Lung microvascular endothelial cell (primary cell): ENCODE measurements around the gene ANKRD33. TPM values are rescaled to one million over a fixed set of nuclear protein-coding genes. Genes with fewer than 3 reads are reported as not detected.

ENCODE experiments used
- DNase-seq, 2 donors: peaks; one replicate each; pipeline versions ENCODE4 v3.0.0 to v3.0.0-alpha.2; 2010; ENCODE audit warnings: low read depth in 2 of 2
- total RNA-seq: library from RNA; depleted of rRNA; stranded (reverse); fragments of >200 nt; gene quantifications from 2 replicates; pipeline ENCODE4 v1.2.1, GENCODE V29; 2014

ANKRD33 gene
- total RNA-seq, 1 donor from 2014 or later, result not detected

GRCh38 chr12:51915951-51916350 lies 28.0 kb downstream of the ANKRD33 start:
- DNase-seq, result no peak

GRCh38 chr12:51917041-51917590 lies 29.2 kb downstream of the ANKRD33 start:
- no peak for DNase-seq

GRCh38 chr12:51917746-51918453 lies 30.0 kb downstream of the ANKRD33 start:
- peak in 1 of 2 donors; percentile 35 for DNase-seq

DNA sequence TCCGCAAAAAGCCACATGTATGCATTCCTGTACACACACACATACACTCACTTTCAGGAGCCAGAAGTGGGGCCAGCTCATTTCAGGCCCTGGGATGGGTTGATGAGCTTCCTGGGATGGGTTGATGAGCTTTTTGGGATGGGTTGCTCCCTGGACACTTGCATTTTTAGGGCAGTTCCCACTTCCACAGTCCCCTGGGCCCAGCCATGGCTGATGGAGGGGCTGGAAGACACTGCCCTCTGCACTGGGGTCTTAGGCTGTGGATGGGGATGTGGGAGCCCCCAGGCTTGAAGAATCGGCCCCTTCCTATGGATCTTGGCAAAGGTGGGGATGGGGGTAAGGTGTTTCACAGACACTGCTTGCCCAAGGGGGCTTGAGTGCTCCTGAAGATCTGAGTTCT lies 32.1 kb downstream of the ANKRD33 start:
- no peak for DNase-seq

GRCh38 chr12:51921017-51921725 lies 33.3 kb downstream of the ANKRD33 start:
- no peak for DNase-seq

- no peak for DNase-seq
Measured at GRCh38 chr12:51922146-51922545, 34.2 kb downstream of the ANKRD33 start.

DNA sequence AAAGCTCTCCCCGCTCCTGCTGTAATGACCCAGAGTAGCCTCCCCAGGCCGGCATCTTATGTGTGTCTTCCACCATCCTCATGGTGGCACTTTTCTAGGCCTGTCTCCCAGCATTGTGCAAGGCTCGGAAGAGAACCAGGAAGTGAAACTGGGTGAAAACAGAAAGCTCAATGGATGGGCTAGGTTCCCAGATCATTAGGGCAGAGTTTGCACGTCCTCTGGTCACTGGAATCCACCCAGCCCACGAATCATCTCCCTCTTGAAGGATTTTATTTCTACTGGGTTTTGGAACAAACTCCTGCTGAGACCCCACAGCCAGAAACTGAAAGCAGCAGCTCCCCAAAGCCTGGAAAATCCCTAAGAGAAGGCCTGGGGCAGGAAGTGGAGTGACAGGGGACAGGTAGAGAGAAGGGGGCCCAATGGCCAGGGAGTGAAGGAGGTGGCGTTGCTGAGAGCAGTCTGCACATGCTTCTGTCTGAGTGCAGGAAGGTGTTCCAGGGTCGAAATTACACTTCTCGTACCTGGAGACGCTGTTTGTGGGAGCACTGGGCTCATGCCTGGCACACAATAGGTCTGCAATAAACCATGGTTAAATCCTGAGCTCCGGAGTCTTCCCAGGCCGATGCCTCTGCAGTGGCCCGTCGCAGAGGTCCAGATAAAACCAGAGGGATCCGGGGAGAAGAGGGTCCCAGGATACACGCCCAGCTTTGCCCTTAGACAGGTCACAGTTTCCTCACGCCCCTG lies 35.0 kb downstream of the ANKRD33 start:
- DNase-seq, result peak; percentile 72 to 75

DNA sequence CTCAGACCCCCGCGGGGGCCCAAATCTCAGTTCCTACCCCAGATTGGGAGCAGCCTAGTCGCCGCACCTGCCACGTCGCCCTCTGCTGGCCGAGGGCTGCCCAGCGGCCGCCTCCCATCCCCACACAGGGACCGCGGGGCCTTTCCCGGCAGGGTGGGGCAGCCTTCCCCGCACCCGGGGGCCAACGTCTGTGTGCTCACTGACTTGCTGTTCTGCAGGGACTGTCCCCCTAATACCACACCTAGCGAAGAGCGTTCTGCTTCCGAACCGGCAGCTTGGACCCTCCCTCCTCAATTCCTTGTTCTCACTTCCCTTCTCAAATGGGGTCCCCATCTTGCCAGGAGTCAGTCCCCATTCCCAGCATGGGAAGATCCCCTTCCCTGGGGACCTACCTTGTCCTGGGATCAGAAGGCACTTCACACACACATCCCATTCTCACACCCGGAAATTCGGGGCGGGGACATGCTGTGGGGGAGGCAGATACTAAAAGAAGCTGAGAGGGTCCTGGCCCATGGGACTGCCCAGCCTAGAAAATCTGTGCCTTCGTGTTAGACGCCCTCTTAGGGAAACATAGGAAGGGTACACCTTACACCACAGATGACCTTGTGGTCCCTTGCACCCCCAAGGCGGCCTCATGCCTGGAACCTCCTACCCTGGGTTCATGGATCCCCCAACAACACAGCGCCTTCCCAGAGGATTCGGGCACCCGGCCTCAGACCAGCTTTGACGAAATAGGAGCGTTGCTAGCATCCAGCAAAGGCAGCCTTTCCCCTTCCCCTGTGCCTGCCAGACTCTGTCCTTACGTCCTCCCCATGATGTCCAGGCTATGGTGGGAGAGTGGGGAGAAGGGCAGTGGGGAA lies 35.8 kb downstream of the ANKRD33 start:
- DNase-seq, result peak; percentile 74 to 81

DNA sequence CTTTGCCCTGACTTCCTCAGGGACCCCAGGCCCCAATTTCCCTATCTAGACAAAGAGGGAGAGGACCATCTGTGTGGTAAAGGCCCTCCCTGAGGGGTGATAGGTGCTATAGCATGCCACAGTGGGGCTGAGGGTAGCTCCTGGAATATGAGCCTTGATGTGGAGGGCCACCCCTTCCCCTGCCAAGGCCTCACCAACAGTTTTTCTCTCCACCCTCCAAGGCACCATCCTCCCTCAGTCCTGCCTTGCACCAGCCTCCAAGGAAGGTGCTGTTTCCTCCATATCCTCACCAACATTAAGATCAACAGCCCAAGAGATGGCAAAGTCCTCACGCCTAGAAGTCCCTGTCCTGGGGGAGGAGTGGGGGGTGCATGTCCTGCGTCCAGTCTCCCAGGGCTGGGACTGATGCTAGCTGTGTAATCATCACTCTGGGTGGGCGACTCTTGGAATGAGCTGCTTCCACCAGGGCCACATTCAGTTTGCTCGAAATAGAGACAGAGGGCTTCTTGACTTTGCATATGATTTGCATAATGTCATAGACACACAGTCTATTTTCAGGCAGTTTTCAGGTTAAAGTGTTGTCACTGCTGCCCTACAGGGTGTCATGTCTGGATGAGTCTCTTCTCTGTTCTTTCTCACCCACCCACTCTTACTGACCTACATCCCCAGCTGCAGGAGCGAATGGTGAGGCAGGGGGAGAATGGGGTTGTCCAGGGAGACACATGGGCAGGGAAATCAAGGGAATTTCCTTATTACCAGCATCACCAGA lies 36.8 kb downstream of the ANKRD33 start:
- DNase-seq, result peak in 1 of 2 donors; percentile 49

- DNase-seq, result no peak
Measured at GRCh38 chr12:51925346-51926063, 37.6 kb downstream of the ANKRD33 start.

DNA sequence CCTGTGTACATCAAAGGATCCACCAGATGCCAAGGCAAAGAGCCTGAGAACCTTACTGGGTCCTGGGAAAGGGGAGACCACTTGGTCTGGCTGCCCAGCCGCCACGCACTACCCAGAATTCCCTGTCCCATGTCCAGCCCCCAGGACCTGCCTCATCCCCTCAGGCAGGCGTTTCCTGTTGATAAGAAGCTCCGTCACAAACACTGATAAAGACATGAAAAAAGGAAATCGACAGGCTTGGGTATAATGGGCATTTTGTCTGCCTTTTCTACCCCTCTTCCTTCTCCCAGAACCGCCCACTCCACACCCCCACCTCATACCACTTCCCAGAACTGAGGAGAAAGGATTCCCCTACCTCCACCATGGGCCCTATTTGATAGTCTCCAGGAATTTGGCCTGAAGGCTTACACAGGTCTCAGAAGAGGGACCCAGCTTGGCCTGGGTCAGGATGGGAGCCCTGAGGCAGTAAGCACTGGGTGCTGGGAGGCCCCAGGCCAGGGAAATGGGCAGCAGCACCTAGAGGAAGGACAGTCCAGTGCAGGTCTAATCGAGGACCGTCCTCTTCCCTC lies 38.2 kb downstream of the ANKRD33 start:
- DNase-seq, result peak; percentile 87 to 89

DNA sequence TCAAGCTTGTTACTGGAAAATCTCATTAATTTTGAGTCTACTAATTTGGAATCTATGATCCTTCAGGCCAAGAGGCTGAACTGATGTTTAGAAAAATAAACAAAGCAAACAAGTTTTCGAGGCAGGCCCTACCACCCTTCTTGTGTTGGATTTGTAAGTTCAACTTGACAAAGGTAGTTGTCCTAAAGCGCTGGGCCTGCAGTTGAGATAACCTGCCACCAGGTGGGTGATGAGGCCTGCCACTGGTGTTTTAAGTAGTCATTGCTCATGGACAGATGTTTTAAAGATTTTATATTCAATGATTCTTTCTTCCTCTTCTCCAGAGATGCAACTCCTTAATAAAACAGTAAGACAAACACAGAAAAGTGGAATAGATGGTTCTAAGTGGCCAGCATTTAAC lies 38.8 kb downstream of the ANKRD33 start:
- DNase-seq, result peak; percentile 83 to 85

GRCh38 chr12:51932218-51933076 lies 44.5 kb downstream of the ANKRD33 start:
- DNase-seq, result peak in 1 of 2 donors; percentile 40

DNA sequence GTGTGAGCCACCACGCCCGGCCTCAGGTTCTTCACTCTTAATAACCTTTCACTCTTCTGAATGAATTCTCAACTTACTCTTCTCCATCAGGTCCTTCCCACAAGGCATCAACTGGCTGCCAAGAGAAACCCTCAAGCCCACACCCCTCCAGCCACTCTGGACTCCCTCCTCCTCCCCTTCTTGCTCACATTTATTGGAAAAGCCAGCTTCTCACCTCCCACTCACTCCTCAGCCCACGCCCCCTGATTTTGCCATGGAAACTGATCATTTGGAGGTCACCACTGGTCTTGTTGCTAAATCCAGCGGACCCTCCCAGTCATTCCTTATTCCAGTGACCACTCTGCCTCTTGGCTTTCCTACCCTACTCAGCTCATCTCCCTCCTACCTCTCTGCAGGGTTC lies 46.2 kb downstream of the ANKRD33 start:
- no peak for DNase-seq

GRCh38 chr12:51937926-51938325 lies 50.0 kb downstream of the ANKRD33 start:
- no peak for DNase-seq

GRCh38 chr12:51938726-51939125 lies 50.8 kb downstream of the ANKRD33 start:
- no peak for DNase-seq

GRCh38 chr12:51941011-51941581 lies 53.2 kb downstream of the ANKRD33 start:
- peak in 1 of 2 donors; percentile 32 for DNase-seq
